Ascending aorta (tissue), 2 donors: ENCODE data around the gene TRIM17. TPM values are rescaled to one million over a fixed set of nuclear protein-coding genes. Genes with fewer than 3 reads are reported as not detected.

ENCODE experiments used
- DNase-seq, 2 donors: peaks; one replicate each; pipeline ENCODE4 v3.0.0-alpha.2; 2019; ENCODE audit warnings: low spot score in 2 of 2
- H3K27ac ChIP-seq, 2 donors: fragments of 200-600 bp; sonication (generic); one replicate each; pipeline ENCODE4 v1.5.1; 2016 to 2017; ENCODE audit warnings: mild to moderate bottlenecking in 1 of 2
- H3K27me3 ChIP-seq: fragments of 200-600 bp; sonication (generic); one replicate; pipeline ENCODE4 v1.5.1; 2017
- H3K36me3 ChIP-seq, 2 donors: fragments of 200-600 bp; sonication (generic); one replicate each; pipeline ENCODE4 v1.5.1; 2016
- H3K4me1 ChIP-seq, 2 donors: fragments of 200-600 bp; sonication (generic); one replicate each; pipeline ENCODE4 v1.5.1; 2016 to 2017; ENCODE audit warnings: mild to moderate bottlenecking in 1 of 2
- H3K4me3 ChIP-seq, 2 donors: fragments of 200-600 bp; sonication (generic); one replicate each; pipeline ENCODE4 v1.5.1; 2016 to 2017; ENCODE audit warnings: mild to moderate bottlenecking in 1 of 2
- H3K9me3 ChIP-seq, 2 donors: fragments of 200-600 bp; sonication (generic); one replicate each; pipeline ENCODE4 v1.5.1; 2016
- CTCF ChIP-seq, 3 experiments: fragments of 200-600 bp in 2 of 3; fragments of 450-650 bp in 1 of 3; sonication (generic) in 2 of 3; IDR thresholded peaks; one replicate each; pipeline ENCODE4 v1.5.1; 2016 to 2019; ENCODE audit warnings: antibody characterized with exemption in 3 of 3, mild to moderate bottlenecking in 1 of 3, moderate library complexity in 1 of 3
- intact Hi-C: fragments of 100-400 bp; cut with DNase I; formaldehyde crosslinking; loops from one replicate; pipeline ENCODE4 v1.15.1; 2023
- total RNA-seq: library from RNA; depleted of rRNA; stranded (reverse); fragments of >200 nt; gene quantifications from one replicate; pipeline ENCODE4 v1.1.0, GENCODE V29; 2016

TRIM17 gene
- total RNA-seq, 1 donor from 2014 or later, result not detected

GRCh38 chr1:228393268-228393701, 23.4 kb downstream of the TRIM17 start:
- H3K4me3 ChIP-seq, result no peak overlapping the region
- intact Hi-C loops, result no loop called here
- DNase-seq, result peak in 1 of 2 donors; percentile 4
- H3K4me1 ChIP-seq, result peaks cover 0 to 11% of the 10 kb centered on the region in 2 donors
- no peaks in the 10 kb centered on the region for H3K27me3 ChIP-seq
- H3K27ac ChIP-seq, result peak overlapping the region in 1 of 2 donors; percentile 24
- peak in 2 of 3 experiments; percentile 10 to 48 for TF ChIP-seq CTCF (IDR thresholded peaks at IDR 0.05)
- no peaks in the 10 kb centered on the region for H3K9me3 ChIP-seq
- peaks cover 30 to 39% of the 10 kb centered on the region in 2 donors for H3K36me3 ChIP-seq

GRCh38 chr1:228392111-228392936, 24.3 kb downstream of the TRIM17 start:
- no peaks in the 10 kb centered on the region for H3K27me3 ChIP-seq
- intact Hi-C loops, result no loop called here
- peaks cover 0 to 11% of the 10 kb centered on the region in 2 donors for H3K4me1 ChIP-seq
- TF ChIP-seq CTCF (IDR thresholded peaks at IDR 0.05), result no peak
- no peak overlapping the region for H3K4me3 ChIP-seq
- no peak for DNase-seq
- no peaks in the 10 kb centered on the region for H3K9me3 ChIP-seq
- H3K36me3 ChIP-seq, result peaks cover 24 to 33% of the 10 kb centered on the region in 2 donors
- H3K27ac ChIP-seq, result no peak overlapping the region

- no peaks in the 10 kb centered on the region for H3K9me3 ChIP-seq
- no peaks in the 10 kb centered on the region for H3K27me3 ChIP-seq
- intact Hi-C loops, result no loop called here
- peaks cover 16 to 25% of the 10 kb centered on the region in 2 donors for H3K36me3 ChIP-seq
- H3K4me1 ChIP-seq, result peaks cover 0 to 11% of the 10 kb centered on the region in 2 donors
- TF ChIP-seq CTCF (IDR thresholded peaks at IDR 0.05), result no peak
- DNase-seq, result peak in 1 of 2 donors; percentile 3
- H3K27ac ChIP-seq, result no peak overlapping the region
- no peak overlapping the region for H3K4me3 ChIP-seq
These were observed 25.1 kb downstream of the TRIM17 start for GRCh38 chr1:228391411-228392020.

GRCh38 chr1:228390649-228391048, 26.0 kb downstream of the TRIM17 start:
- H3K4me3 ChIP-seq, result no peak overlapping the region
- H3K9me3 ChIP-seq, result no peaks in the 10 kb centered on the region
- intact Hi-C loops, result no loop called here
- H3K27me3 ChIP-seq, result no peaks in the 10 kb centered on the region
- H3K27ac ChIP-seq, result no peak overlapping the region
- H3K4me1 ChIP-seq, result peaks cover 0 to 11% of the 10 kb centered on the region in 2 donors
- TF ChIP-seq CTCF (IDR thresholded peaks at IDR 0.05), result no peak
- peaks cover 9 to 16% of the 10 kb centered on the region in 2 donors for H3K36me3 ChIP-seq
- no peak for DNase-seq

- TF ChIP-seq CTCF (IDR thresholded peaks at IDR 0.05), result no peak
- H3K36me3 ChIP-seq, result peaks cover 0 to 2% of the 10 kb centered on the region in 2 donors
- no peaks in the 10 kb centered on the region for H3K9me3 ChIP-seq
- H3K4me3 ChIP-seq, result no peak overlapping the region
- H3K27me3 ChIP-seq, result no peaks in the 10 kb centered on the region
- intact Hi-C loops, result no loop called here
- H3K4me1 ChIP-seq, result no peaks in the 10 kb centered on the region
- DNase-seq, result no peak
- H3K27ac ChIP-seq, result no peak overlapping the region
These were observed 29.3 kb downstream of the TRIM17 start for GRCh38 chr1:228387321-228387720.
